ENCODE results near the gene RPS21.

DNA sequence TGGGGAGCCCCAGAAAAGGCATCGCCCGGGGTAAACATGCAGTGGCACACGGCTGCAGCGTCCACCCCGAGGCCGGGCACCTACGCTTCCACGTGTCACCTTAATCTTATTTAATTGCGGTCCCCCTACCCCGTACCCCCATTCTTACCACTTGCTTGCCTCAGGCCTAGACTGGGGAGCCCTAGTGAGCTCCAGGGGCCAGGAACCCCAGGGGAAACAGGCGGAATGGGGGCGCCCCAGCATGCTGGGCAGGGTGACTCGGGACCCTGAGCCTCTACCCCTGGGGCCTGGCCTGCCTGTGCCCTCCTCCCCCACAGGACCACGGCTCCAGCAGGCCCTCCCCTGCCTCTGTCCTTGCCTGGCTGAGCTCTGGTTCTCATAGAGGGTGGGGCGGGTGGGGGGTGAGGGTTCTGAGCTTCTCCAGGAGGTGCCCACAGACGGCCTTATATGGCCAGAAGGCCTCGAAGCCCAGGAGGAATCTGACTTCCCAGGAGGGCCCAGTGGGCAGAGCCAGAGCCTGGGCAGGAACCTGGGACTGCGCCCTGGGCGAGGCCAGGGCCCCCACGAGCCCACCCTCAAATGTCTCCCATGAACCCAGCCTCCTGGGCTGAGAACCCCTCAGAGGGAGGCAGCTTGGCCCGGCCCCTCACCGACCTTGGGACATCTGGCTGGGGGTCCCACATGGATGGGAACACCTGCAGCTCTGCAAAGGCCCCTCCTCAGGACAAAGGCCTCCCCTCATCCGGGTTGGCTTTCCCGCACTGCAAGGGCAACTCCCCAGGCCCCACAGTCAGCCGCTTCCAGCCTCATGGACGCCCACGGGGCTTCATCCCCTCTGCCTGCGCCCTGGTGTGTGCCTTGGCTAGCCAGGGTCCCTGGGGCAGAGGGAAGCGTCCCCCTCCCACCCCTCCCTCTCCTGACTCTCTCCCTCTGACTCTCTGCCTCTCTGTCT lies 14.6 kb upstream of the RPS21 start:
- no peak for TF ChIP-seq EZH2phosphoT487 (IDR thresholded peaks at IDR 0.05; ENCODE audit: borderline replicate concordance, low read length)
- TF ChIP-seq, protein P1, sequence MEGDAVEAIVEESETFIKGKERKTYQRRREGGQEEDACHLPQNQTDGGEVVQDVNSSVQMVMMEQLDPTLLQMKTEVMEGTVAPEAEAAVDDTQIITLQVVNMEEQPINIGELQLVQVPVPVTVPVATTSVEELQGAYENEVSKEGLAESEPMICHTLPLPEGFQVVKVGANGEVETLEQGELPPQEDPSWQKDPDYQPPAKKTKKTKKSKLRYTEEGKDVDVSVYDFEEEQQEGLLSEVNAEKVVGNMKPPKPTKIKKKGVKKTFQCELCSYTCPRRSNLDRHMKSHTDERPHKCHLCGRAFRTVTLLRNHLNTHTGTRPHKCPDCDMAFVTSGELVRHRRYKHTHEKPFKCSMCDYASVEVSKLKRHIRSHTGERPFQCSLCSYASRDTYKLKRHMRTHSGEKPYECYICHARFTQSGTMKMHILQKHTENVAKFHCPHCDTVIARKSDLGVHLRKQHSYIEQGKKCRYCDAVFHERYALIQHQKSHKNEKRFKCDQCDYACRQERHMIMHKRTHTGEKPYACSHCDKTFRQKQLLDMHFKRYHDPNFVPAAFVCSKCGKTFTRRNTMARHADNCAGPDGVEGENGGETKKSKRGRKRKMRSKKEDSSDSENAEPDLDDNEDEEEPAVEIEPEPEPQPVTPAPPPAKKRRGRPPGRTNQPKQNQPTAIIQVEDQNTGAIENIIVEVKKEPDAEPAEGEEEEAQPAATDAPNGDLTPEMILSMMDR (IDR thresholded peaks at IDR 0.05; ENCODE audit: low read depth, low read length, poor library complexity, severe bottlenecking) = no peak
